ENCODE measurements around the gene ZNF385A.

ZNF385A gene

GRCh38 chr12:54416687-54417603 is 32.4 kb upstream of the ZNF385A start:
- no peak for DNase-seq (ENCODE audit: low read depth in 2 of 2)

GRCh38 chr12:54415221-54415929 is 30.8 kb upstream of the ZNF385A start:
- DNase-seq (ENCODE audit: low read depth in 2 of 2): no peak

- DNase-seq (ENCODE audit: low read depth in 2 of 2): peak; percentile 55 to 66
These were observed 29.0 kb upstream of the ZNF385A start for GRCh38 chr12:54413284-54414190.

- DNase-seq (ENCODE audit: low read depth in 2 of 2): no peak
These were observed 28.3 kb upstream of the ZNF385A start for GRCh38 chr12:54412786-54413185.

- no peak for DNase-seq (ENCODE audit: low read depth in 2 of 2)
These were observed 27.8 kb upstream of the ZNF385A start for GRCh38 chr12:54412348-54412747.

GRCh38 chr12:54411391-54412241 is 27.1 kb upstream of the ZNF385A start:
- no peak for DNase-seq (ENCODE audit: low read depth in 2 of 2)

- no peak for DNase-seq (ENCODE audit: low read depth in 2 of 2)
These were observed 24.7 kb upstream of the ZNF385A start for GRCh38 chr12:54409267-54409666.

GRCh38 chr12:54407183-54407905 is 22.8 kb upstream of the ZNF385A start:
- DNase-seq (ENCODE audit: low read depth in 2 of 2): no peak

GRCh38 chr12:54405573-54405972 is 21.0 kb upstream of the ZNF385A start:
- DNase-seq (ENCODE audit: low read depth in 2 of 2): no peak

- no peak for DNase-seq (ENCODE audit: low read depth in 2 of 2)
These were observed 20.6 kb upstream of the ZNF385A start for GRCh38 chr12:54405106-54405505.

GRCh38 chr12:54404061-54405004 is 19.8 kb upstream of the ZNF385A start:
- DNase-seq (ENCODE audit: low read depth in 2 of 2): no peak

GRCh38 chr12:54401119-54401518 is 16.6 kb upstream of the ZNF385A start:
- no peak for DNase-seq (ENCODE audit: low read depth in 2 of 2)

- peak; percentile 67 to 71 for DNase-seq (ENCODE audit: low read depth in 2 of 2)
These were observed 14.7 kb upstream of the ZNF385A start for GRCh38 chr12:54398995-54399793.

- no peak for DNase-seq (ENCODE audit: low read depth in 2 of 2)
These were observed 13.7 kb upstream of the ZNF385A start for GRCh38 chr12:54398218-54398617.

GRCh38 chr12:54397157-54397556 is 12.6 kb upstream of the ZNF385A start:
- DNase-seq (ENCODE audit: low read depth in 2 of 2): no peak

GRCh38 chr12:54395545-54395944 is 11.0 kb upstream of the ZNF385A start:
- no peak for DNase-seq (ENCODE audit: low read depth in 2 of 2)

GRCh38 chr12:54394986-54395385 is 10.5 kb upstream of the ZNF385A start:
- DNase-seq (ENCODE audit: low read depth in 2 of 2): no peak

- no peak for DNase-seq (ENCODE audit: low read depth in 2 of 2)
These were observed 9.8 kb upstream of the ZNF385A start for GRCh38 chr12:54394281-54394719.

Data from activated CD8-positive, alpha-beta memory T cell treated with anti-CD3 and anti-CD28 coated beads for 4 hours (primary cell).